GM12878 (cell line): ENCODE measurements around the gene NFATC2. TPM values are rescaled to one million over a fixed set of nuclear protein-coding genes. Genes with fewer than 3 reads are reported as not detected.

Experiments
- ATAC-seq: fragments of 200-7000 bp; cut with Tn5 transposase; 3 replicates; pipeline ENCODE4 v1.9.1; 2020; ENCODE audit warnings: mild to moderate bottlenecking, moderate library complexity
- BruUV-seq: library from RNA; stranded (reverse); fragments of 400-500 nt; replicated peaks from 2 replicates; lab custom pipeline; 2021; lab: Mats Ljungman, UMichigan
- CTCF ChIA-PET: fragments of 300-600 bp; sonication (Branson Sonifier 250); formaldehyde crosslinking; extraction: SDS; loops from one replicate; lab custom pipeline; 2021; ENCODE audit warnings: inconsistent platforms; lab: Yijun Ruan, JAX
- POLR2A ChIA-PET: fragments of 350-600 bp; formaldehyde crosslinking; extraction: SDS; loops from one replicate; lab custom pipeline; 2021; ENCODE audit warnings: inconsistent platforms; lab: Charles Lee
- RAD21 ChIA-PET: fragments of 300-600 bp; sonication (Branson Sonifier 250); formaldehyde crosslinking; loops from one replicate; lab custom pipeline; 2023; ENCODE audit warnings: antibody characterized with exemption; ENCODE audit not compliant: unreplicated experiment; lab: Charles Lee
- SMC1A ChIA-PET: fragments of 300-600 bp; sonication (Branson Sonifier 250); formaldehyde crosslinking; loops from one replicate; lab custom pipeline; 2023; ENCODE audit not compliant: unreplicated experiment, uncharacterized antibody; lab: Charles Lee
- DNase-seq: peaks from one replicate; pipeline ENCODE4 v3.0.0-alpha.2; 2011; ENCODE audit warnings: low read depth, low spot score
- FAIRE-seq: peaks from 3 replicates; lab custom pipeline; 2011; peaks lifted over from hg19 to GRCh38; lab: Jason Lieb, UNC
- H2AFZ ChIP-seq: 2 replicates; pipeline ENCODE4 v1.6.0; 2011; ENCODE audit warnings: low read depth, low read length, control low read depth; ENCODE audit not compliant: control insufficient read depth
- H3K27ac ChIP-seq: 2 replicates; pipeline ENCODE4 v1.5.1; 2011; ENCODE audit warnings: control low read depth; ENCODE audit not compliant: control insufficient read depth, insufficient read depth
- H3K27me3 ChIP-seq, 2 experiments: replicated peaks in 1 of 2; 2 replicates each; pipeline versions ENCODE4 v1.6.0 to v1.6.1; 2011; ENCODE audit warnings: low read length in 1 of 2; ENCODE audit not compliant: control insufficient read depth in 2 of 2, insufficient read depth in 2 of 2
- H3K36me3 ChIP-seq, 2 experiments: 2 replicates each; pipeline ENCODE4 v1.5.1; 2011; ENCODE audit warnings: low read length in 1 of 2; ENCODE audit not compliant: control insufficient read depth in 2 of 2, insufficient read depth in 2 of 2
- H3K4me1 ChIP-seq: 2 replicates; pipeline ENCODE4 v1.6.1; 2011; ENCODE audit warnings: mild to moderate bottlenecking, low read length, moderate library complexity, mixed read lengths; ENCODE audit not compliant: control insufficient read depth, insufficient read depth
- H3K4me2 ChIP-seq: 2 replicates; pipeline ENCODE4 v1.6.0; 2011; ENCODE audit warnings: control low read depth; ENCODE audit not compliant: control insufficient read depth, insufficient read depth
- H3K4me3 ChIP-seq: fragments of 200-600 bp; sonication (generic); 2 replicates; pipeline ENCODE4 v1.5.1; 2016
- H3K79me2 ChIP-seq: 2 replicates; pipeline ENCODE4 v1.6.0; 2011; ENCODE audit warnings: low read length; ENCODE audit not compliant: control insufficient read depth, insufficient read depth
- H3K9ac ChIP-seq: 2 replicates; pipeline ENCODE4 v1.8.0; 2011; ENCODE audit warnings: low read length, control low read depth, mixed read lengths; ENCODE audit not compliant: control insufficient read depth, insufficient read depth
- H3K9me3 ChIP-seq: replicated peaks from 3 replicates; pipeline ENCODE4 v1.5.1; 2011; ENCODE audit warnings: mild to moderate bottlenecking, low read length; ENCODE audit not compliant: control insufficient read depth, insufficient read depth
- H4K20me1 ChIP-seq: 2 replicates; pipeline ENCODE4 v1.6.0; 2011; ENCODE audit not compliant: control insufficient read depth, insufficient read depth
- BRCA1 ChIP-seq: IDR thresholded peaks from 2 replicates; pipeline ENCODE4 v1.6.1; 2011; ENCODE audit warnings: low read depth, low read length, improper control_type of control experiment
- CEBPZ ChIP-seq: fragments of 150-350 bp; IDR thresholded peaks from 2 replicates; pipeline ENCODE4 v1.6.1; 2016; ENCODE audit warnings: low read depth, low read length
- E2F8 ChIP-seq: fragments of 450-650 bp; IDR thresholded peaks from 2 replicates; pipeline ENCODE4 v1.6.1; 2018; ENCODE audit warnings: mild to moderate bottlenecking, low read depth, moderate library complexity; ENCODE audit not compliant: partially characterized antibody
- EGR1 ChIP-seq, 2 experiments: IDR thresholded peaks; 1 replicate in 1 of 2; 2 replicates in 1 of 2; pipeline ENCODE4 v1.6.1; 2011 to 2012; ENCODE audit warnings: low read depth in 2 of 2, low read length in 2 of 2, borderline replicate concordance in 1 of 2, mild to moderate bottlenecking in 1 of 2, moderate library complexity in 1 of 2
- FOS ChIP-seq: IDR thresholded peaks from 3 replicates; pipeline ENCODE4 v1.6.1; 2011; ENCODE audit warnings: borderline replicate concordance; ENCODE audit not compliant: insufficient read length; ENCODE audit errors: extremely low read depth
- KAT2A ChIP-seq: conservative IDR thresholded peaks from 2 replicates; pipeline ENCODE4 v1.6.1; 2011; ENCODE audit warnings: low read depth, low read length; ENCODE audit not compliant: control insufficient read depth
- NFYB ChIP-seq: IDR thresholded peaks from 2 replicates; pipeline ENCODE4 v1.6.1; 2011; ENCODE audit warnings: low read depth, mild to moderate bottlenecking, low read length, improper control_type of control experiment, moderate library complexity; ENCODE audit not compliant: insufficient read depth
- NR2F1 ChIP-seq: fragments of 450-650 bp; conservative IDR thresholded peaks from 2 replicates; pipeline ENCODE4 v1.6.1; 2017; ENCODE audit warnings: mild to moderate bottlenecking
- RB1 ChIP-seq: fragments of 450-650 bp; formaldehyde crosslinking; IDR thresholded peaks from 2 replicates; pipeline ENCODE4 v1.6.1; 2017; ENCODE audit warnings: mild to moderate bottlenecking, borderline replicate concordance
- WRNIP1 ChIP-seq: IDR thresholded peaks from 2 replicates; pipeline ENCODE4 v1.6.1; 2011; ENCODE audit warnings: low read depth, low read length, improper control_type of control experiment, borderline replicate concordance
- YBX1 ChIP-seq: fragments of 450-650 bp; IDR thresholded peaks from 2 replicates; pipeline ENCODE4 v1.6.1; 2016; ENCODE audit warnings: antibody characterized with exemption
- ZNF622 ChIP-seq: fragments of 450-650 bp; IDR thresholded peaks from 2 replicates; pipeline ENCODE4 v1.6.1; 2017; ENCODE audit warnings: mild to moderate bottlenecking, inconsistent platforms
- WGBS: methylation state at CpG from one replicate; pipeline ENCODE4 v1.1.6; 2016; ENCODE audit warnings: low lambda C conversion rate; ENCODE audit not compliant: insufficient replicate concordance, insufficient coverage; ENCODE audit errors: missing lambda C conversion rate; 5-methylcytosine and 5-hydroxymethylcytosine counted together
- in situ Hi-C: fragments of 300-500 bp; cut with MboI; formaldehyde crosslinking; loops from 9 replicates; pipeline ENCODE4 v1.14.3; 2018; ENCODE audit warnings: mixed read lengths
- intact Hi-C: fragments of 100-400 bp; cut with micrococcal nuclease; formaldehyde crosslinking; loops from one replicate; pipeline ENCODE4 v1.14.2; 2022; ENCODE audit not compliant: unreplicated experiment
- polyA plus RNA-seq, 11 experiments: library from polyadenylated mRNA; depleted of rRNA in 4 of 11; unstranded in 6 of 11; stranded (reverse) in 5 of 11; fragments of >200 nt; fragmentation: Nextera tagmentation in 4 of 11; fragmentation: Illumina TruSeq in 1 of 11; extraction: Ambion mirVana in 4 of 11; extraction: Trizol in 1 of 11; gene quantifications; 1 replicate in 1 of 11; 2 replicates in 10 of 11; pipeline versions ENCODE4 v1.2.1 to v1.2.3, GENCODE V29; 2011 to 2016; ENCODE audit warnings: inconsistent platforms in 2 of 11, missing spikeins in 2 of 11, low read depth in 1 of 11
- total RNA-seq, 4 experiments: library from RNA; depleted of rRNA in 3 of 4; stranded (reverse); fragments of >200 nt in 3 of 4; fragmentation: Illumina TruSeq in 1 of 4; extraction: Trizol in 1 of 4; gene quantifications; 2 replicates each; pipeline versions ENCODE4 v1.2.1 to v1.2.3, GENCODE V29; 2013 to 2021

NFATC2 gene
- total and polyA plus RNA-seq, 10 of the 15 experiments (the other 5 are each of a cell fraction or from before 2014, with no cell fraction given) = 3.3 to 20.0 (median 7.3) TPM

GRCh38 chr20:51528263-51529027 is 14.1 kb downstream of the NFATC2 start (continued):
- peak in 1 of 2 experiments; percentile 34; a peak in 1 of 3 replicates for TF ChIP-seq EGR1 (IDR thresholded peaks at IDR 0.05; ENCODE audit: borderline replicate concordance in 1 of 2, low read depth in 2 of 2, low read length in 2 of 2)

- in situ Hi-C loops = no loop called here
- no peak for ATAC-seq
- POLR2A ChIA-PET = interaction anchor here (0.8 to 0.9 kb wide), 2 partner anchors 14 to 27 kb away, joined by 3 to 6 read pairs; no protein-coding TSS in a partner anchor
- BruUV-seq = no TSS peak
- intact Hi-C loops = no loop called here
- no peak overlapping the region for H2AFZ ChIP-seq
- peak overlapping the region; percentile 94 for H3K4me2 ChIP-seq
- peaks cover 57% of the 10 kb centered on the region for H3K79me2 ChIP-seq
- peak overlapping the region; percentile 87 for H3K27ac ChIP-seq
- H3K4me3 ChIP-seq = no peak overlapping the region
- SMC1A ChIA-PET = interaction anchor here (0.7 to 1.5 kb wide), 8 partner anchors 14 to 140 kb away, joined by 3 to 6 read pairs (median 4); no protein-coding TSS in a partner anchor
- H3K9ac ChIP-seq = peak overlapping the region; percentile 73; the same call in 1 of the 2 replicates
- TF ChIP-seq NR2F1 (no peak), KAT2A (no peak), E2F8 (no peak), RB1 (no peak), CEBPZ (no peak), NFYB (no peak), BRCA1 (no peak), FOS (no peak), ZNF622 (no peak), WRNIP1 (no peak), YBX1 (no peak)
- FAIRE-seq = no peak
- CTCF ChIA-PET = interaction anchor here (1.1 to 1.7 kb wide), 3 partner anchors 69 to 96 kb away, joined by 3 to 7 read pairs (median 4); no protein-coding TSS in a partner anchor
- no peaks in the 10 kb centered on the region for H4K20me1 ChIP-seq
- H3K36me3 ChIP-seq = peaks cover 2 to 8% of the 10 kb centered on the region in 2 experiments; a peak in 3 of 4 replicates
- no peaks in the 10 kb centered on the region for H3K9me3 ChIP-seq
- WGBS = 68% methylated on average over 4 of the region's 4 CpGs
- H3K4me1 ChIP-seq = peaks cover 59% of the 10 kb centered on the region
- DNase-seq = no peak
- RAD21 ChIA-PET = interaction anchor here (0.6 to 1.4 kb wide), 2 partner anchors 9 to 93 kb away, joined by 3 to 4 read pairs; no protein-coding TSS in a partner anchor
- no peaks in the 10 kb centered on the region for H3K27me3 ChIP-seq
Observed at GRCh38 chr20:51526754-51527153, 15.8 kb downstream of the NFATC2 start.
